ENCODE data around the gene BLTP3A. TPM values are rescaled to one million over a fixed set of nuclear protein-coding genes. Genes with fewer than 3 reads are reported as not detected.
A peak's percentile ranks its signal among the peaks of the same experiment; 100 is the strongest.
"Not testable (repeated sequence)": the region's sequence is repeated elsewhere in the genome, so short reads cannot be mapped to it uniquely, and the experiment has no call there.

The BLTP3A gene
- total and polyA plus RNA-seq, 2 experiments from 2014 or later = 3.1 to 4.9 TPM

DNA sequence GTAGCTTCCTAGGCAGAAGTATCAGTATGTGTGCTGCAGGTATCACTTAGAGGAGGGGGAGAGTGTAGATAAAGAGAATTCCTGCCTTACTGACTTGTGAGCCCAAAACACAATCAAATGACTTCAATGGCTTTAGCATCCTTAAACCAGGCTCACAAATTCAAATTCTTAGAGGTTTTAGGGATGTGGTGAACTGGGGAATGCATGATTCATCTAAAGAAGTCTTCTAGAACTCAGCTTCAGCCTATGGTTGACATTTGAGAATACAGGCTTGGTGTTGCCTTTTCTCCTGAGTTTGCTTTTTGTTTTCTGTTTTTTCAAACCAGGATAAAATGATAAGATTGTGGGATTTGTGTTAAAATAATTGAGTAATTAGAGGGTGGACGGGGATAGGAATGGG lies 20.2 kb upstream of the BLTP3A start:
- in situ Hi-C loops (cut with MboI) = no loop called here
- WGBS, 2 experiments (ENCODE audit: low coverage in 1 of 2, low lambda C conversion rate in 2 of 2, missing lambda C conversion rate in 2 of 2) = 96 to 100% methylated on average over 1 of the region's 1 CpG
- peak; percentile 78 for DNase-seq
- no peak for TF ChIP-seq EZH2phosphoT487 (IDR thresholded peaks at IDR 0.05; ENCODE audit: insufficient read depth, low read depth)
- no peak for TF ChIP-seq EZH2 (IDR thresholded peaks at IDR 0.05; ENCODE audit: insufficient read depth, poor library complexity, severe bottlenecking)
- Histone ChIP-seq H3K27me3 (replicated peaks; ENCODE audit: insufficient read depth) (no peaks in the 10 kb centered on the region), H3K27ac (peak overlapping the region; percentile 10), H3K79me2 (ENCODE audit: insufficient read depth) (peaks cover 33% of the 10 kb centered on the region), H3K4me1 (ENCODE audit: insufficient read depth) (peaks cover 10% of the 10 kb centered on the region; the same call in 1 of the 2 replicates), H4K20me1 (ENCODE audit: insufficient read depth) (no peaks in the 10 kb centered on the region), H3F3A (ENCODE audit: insufficient read depth) (peaks cover 28% of the 10 kb centered on the region), H3K9me3 (ENCODE audit: low read depth) (no peaks in the 10 kb centered on the region), H3K4me2 (ENCODE audit: unreplicated experiment) (no peak overlapping the region), H3K9ac (no peak overlapping the region), H3K4me3 (no peak overlapping the region), H3K9me2 (ENCODE audit: insufficient read depth) (no peaks in the 10 kb centered on the region), H2AFZ (no peak overlapping the region), H3K36me3 (ENCODE audit: low read depth) (peaks cover 50% of the 10 kb centered on the region)

DNA sequence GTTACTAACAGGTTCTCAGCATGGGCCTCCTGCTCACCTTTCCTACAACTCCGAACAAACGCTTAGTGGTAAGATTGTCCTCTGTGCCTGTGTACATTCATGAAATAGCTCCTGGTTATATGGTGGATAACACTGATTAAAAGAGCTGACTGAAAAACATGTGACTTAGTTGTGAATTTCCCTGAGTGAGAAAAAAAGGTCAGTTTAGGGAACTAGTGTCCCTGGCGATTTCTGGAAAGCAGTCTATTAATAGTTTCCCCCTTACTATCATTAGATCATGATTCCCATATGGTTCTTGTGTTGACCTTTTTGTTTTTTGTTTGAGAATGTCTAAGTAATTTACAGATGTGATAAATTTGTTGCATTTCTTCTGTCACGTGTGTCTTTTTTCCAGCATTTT lies 18.9 kb upstream of the BLTP3A start:
- no peak overlapping the region for H2AFZ ChIP-seq
- no peaks in the 10 kb centered on the region for H4K20me1 ChIP-seq (ENCODE audit: insufficient read depth)
- in situ Hi-C loops (cut with MboI) = no loop called here
- 84 to 89% methylated on average over 4 of the region's 4 CpGs for WGBS, 2 experiments (ENCODE audit: low coverage in 1 of 2, low lambda C conversion rate in 2 of 2, missing lambda C conversion rate in 2 of 2)
- peaks cover 10% of the 10 kb centered on the region; the same call in 1 of the 2 replicates for H3K4me1 ChIP-seq (ENCODE audit: insufficient read depth)
- H3K4me3 ChIP-seq = no peak overlapping the region
- no peak overlapping the region for H3K27ac ChIP-seq
- H3K9me3 ChIP-seq (ENCODE audit: low read depth) = no peaks in the 10 kb centered on the region
- H3K4me2 ChIP-seq (ENCODE audit: unreplicated experiment) = no peak overlapping the region
- H3K9me2 ChIP-seq (ENCODE audit: insufficient read depth) = no peaks in the 10 kb centered on the region
- peaks cover 38% of the 10 kb centered on the region for H3K36me3 ChIP-seq (ENCODE audit: low read depth)
- no peaks in the 10 kb centered on the region for H3K27me3 ChIP-seq (replicated peaks; ENCODE audit: insufficient read depth)
- DNase-seq = no peak
- H3K79me2 ChIP-seq (ENCODE audit: insufficient read depth) = peaks cover 25% of the 10 kb centered on the region
- peaks cover 28% of the 10 kb centered on the region for H3F3A ChIP-seq (ENCODE audit: insufficient read depth)
- TF ChIP-seq EZH2 (IDR thresholded peaks at IDR 0.05; ENCODE audit: insufficient read depth, poor library complexity, severe bottlenecking) (no peak), EZH2phosphoT487 (IDR thresholded peaks at IDR 0.05; ENCODE audit: insufficient read depth, low read depth) (no peak)
- no peak overlapping the region for H3K9ac ChIP-seq

DNA sequence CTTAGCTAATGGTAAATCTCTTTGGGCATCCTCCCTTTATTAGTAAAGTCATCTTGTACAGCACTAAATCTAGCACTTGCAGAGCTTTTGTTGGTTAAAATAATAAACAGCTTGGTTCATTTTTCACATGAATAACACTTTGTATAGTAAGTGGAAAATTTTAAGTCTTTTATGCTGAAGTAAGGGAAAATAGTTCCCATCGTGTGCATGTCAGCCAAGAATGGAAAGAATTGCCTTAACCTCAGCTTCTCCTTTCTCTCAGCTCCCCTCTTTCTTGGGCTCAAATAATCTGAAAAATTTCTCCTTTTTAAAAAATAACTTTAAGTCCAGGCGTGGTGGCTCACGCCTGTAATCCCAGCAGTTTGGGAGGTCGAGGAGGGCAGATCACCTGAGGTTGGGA lies 18.0 kb upstream of the BLTP3A start:
- 76 to 78% methylated on average over 4 of the region's 4 CpGs for WGBS, 2 experiments (ENCODE audit: low coverage in 1 of 2, low lambda C conversion rate in 2 of 2, missing lambda C conversion rate in 2 of 2)
- Histone ChIP-seq H3K4me1 (ENCODE audit: insufficient read depth) (peaks cover 10% of the 10 kb centered on the region; the same call in 1 of the 2 replicates), H2AFZ (no peak overlapping the region), H3K79me2 (ENCODE audit: insufficient read depth) (peaks cover 25% of the 10 kb centered on the region), H3F3A (ENCODE audit: insufficient read depth) (peaks cover 28% of the 10 kb centered on the region), H3K9me3 (ENCODE audit: low read depth) (no peaks in the 10 kb centered on the region), H3K4me3 (no peak overlapping the region), H4K20me1 (ENCODE audit: insufficient read depth) (no peaks in the 10 kb centered on the region), H3K36me3 (ENCODE audit: low read depth) (peaks cover 31% of the 10 kb centered on the region), H3K27ac (no peak overlapping the region), H3K27me3 (replicated peaks; ENCODE audit: insufficient read depth) (no peaks in the 10 kb centered on the region), H3K9ac (no peak overlapping the region), H3K4me2 (ENCODE audit: unreplicated experiment) (no peak overlapping the region), H3K9me2 (ENCODE audit: insufficient read depth) (no peaks in the 10 kb centered on the region)
- in situ Hi-C loops (cut with MboI) = no loop called here
- TF ChIP-seq EZH2 (IDR thresholded peaks at IDR 0.05; ENCODE audit: insufficient read depth, poor library complexity, severe bottlenecking) (no peak), EZH2phosphoT487 (IDR thresholded peaks at IDR 0.05; ENCODE audit: insufficient read depth, low read depth) (no peak)
- DNase-seq = no peak

DNA sequence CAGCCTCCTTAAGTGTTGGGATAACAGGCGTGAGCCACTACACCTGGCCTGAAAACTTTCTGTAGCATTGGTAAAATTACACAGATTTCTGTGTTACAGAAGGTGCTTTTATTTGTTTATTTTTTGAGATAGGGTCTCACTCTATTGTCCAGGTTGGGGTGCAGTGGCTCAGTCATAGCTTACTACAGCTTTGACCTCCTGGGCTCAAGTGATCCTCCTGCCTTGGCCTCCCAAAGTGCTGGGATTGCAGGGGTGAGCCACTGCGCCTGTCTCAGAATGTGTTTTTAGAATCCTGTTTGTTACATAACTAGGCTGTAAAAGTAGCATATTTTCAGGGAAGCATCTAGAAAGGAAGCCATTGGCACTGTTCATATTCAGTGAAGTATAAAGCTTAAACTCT lies 16.9 kb upstream of the BLTP3A start:
- Histone ChIP-seq H3K79me2 (ENCODE audit: insufficient read depth) (peaks cover 18% of the 10 kb centered on the region), H3K4me2 (ENCODE audit: unreplicated experiment) (no peak overlapping the region), H3F3A (ENCODE audit: insufficient read depth) (peaks cover 22% of the 10 kb centered on the region), H3K4me1 (ENCODE audit: insufficient read depth) (peaks cover 10% of the 10 kb centered on the region; the same call in 1 of the 2 replicates), H3K4me3 (no peak overlapping the region), H2AFZ (no peak overlapping the region), H3K36me3 (ENCODE audit: low read depth) (peaks cover 24% of the 10 kb centered on the region), H4K20me1 (ENCODE audit: insufficient read depth) (no peaks in the 10 kb centered on the region), H3K27me3 (replicated peaks; ENCODE audit: insufficient read depth) (no peaks in the 10 kb centered on the region), H3K9me3 (ENCODE audit: low read depth) (no peaks in the 10 kb centered on the region), H3K9me2 (ENCODE audit: insufficient read depth) (no peaks in the 10 kb centered on the region), H3K9ac (no peak overlapping the region), H3K27ac (no peak overlapping the region)
- no peak for TF ChIP-seq EZH2phosphoT487 (IDR thresholded peaks at IDR 0.05; ENCODE audit: insufficient read depth, low read depth)
- TF ChIP-seq EZH2 (IDR thresholded peaks at IDR 0.05; ENCODE audit: insufficient read depth, poor library complexity, severe bottlenecking) = no peak
- in situ Hi-C loops (cut with MboI) = no loop called here
- DNase-seq = no peak
- whole genome bisulfite sequencing, 2 experiments (ENCODE audit: low coverage in 1 of 2, low lambda C conversion rate in 2 of 2, missing lambda C conversion rate in 2 of 2) = 65 to 75% methylated on average over 2 of the region's 2 CpGs

DNA sequence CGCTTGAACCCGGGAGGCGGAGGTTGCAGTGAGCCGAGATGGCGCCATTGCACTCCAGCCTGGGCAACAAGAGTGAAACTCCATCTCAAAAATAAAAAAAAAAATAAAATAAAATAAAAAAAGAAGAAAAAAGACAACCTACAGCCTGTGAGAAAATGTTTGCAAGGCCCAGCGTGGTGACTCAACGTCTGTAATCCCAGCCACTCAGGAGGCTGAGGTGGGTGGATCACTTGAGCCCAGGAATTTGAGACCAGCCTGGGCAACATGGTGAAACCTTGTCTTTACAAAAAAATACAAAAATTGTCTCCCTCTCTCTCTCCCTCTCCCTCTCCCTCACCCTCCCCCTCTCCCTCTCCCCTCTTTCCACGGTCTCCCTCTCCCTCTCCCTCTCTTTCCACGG lies 6.5 kb upstream of the BLTP3A start:
- peak; percentile 62 for DNase-seq
- H3K27me3 ChIP-seq (replicated peaks; ENCODE audit: insufficient read depth); H3K9me2 ChIP-seq (ENCODE audit: insufficient read depth); H3F3A ChIP-seq (ENCODE audit: insufficient read depth); H3K36me3 ChIP-seq (ENCODE audit: low read depth); H3K4me3 ChIP-seq; H3K79me2 ChIP-seq (ENCODE audit: insufficient read depth); H4K20me1 ChIP-seq (ENCODE audit: insufficient read depth); in situ Hi-C loops (cut with MboI); H3K4me2 ChIP-seq (ENCODE audit: unreplicated experiment); H3K4me1 ChIP-seq (ENCODE audit: insufficient read depth); H3K9ac ChIP-seq; H3K27ac ChIP-seq; H3K9me3 ChIP-seq (ENCODE audit: low read depth); H2AFZ ChIP-seq: not testable (repeated sequence)
- WGBS, 2 experiments (ENCODE audit: low coverage in 1 of 2, low lambda C conversion rate in 2 of 2, missing lambda C conversion rate in 2 of 2) = 80 to 87% methylated on average over 7 to 8 of the region's 9 CpGs

DNA sequence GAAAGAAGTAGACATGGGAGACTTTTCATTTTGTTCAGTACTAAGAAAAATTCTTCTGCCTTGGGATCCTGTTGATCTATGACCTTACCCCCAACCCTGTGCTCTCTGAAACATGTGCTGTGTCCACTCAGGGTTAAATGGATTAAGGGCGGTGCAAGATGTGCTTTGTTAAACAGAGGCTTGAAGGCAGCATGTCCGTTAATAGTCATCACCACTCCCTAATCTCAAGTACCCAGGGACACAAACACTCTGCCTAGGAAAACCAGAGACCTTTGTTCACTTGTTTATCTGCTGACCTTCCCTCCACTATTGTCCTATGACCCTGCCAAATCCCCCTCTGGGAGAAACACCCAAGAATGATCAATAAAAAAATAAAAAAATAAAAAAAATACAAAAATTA lies 4.7 kb upstream of the BLTP3A start:
- H2AFZ ChIP-seq; H3F3A ChIP-seq (ENCODE audit: insufficient read depth); H3K27ac ChIP-seq; H3K27me3 ChIP-seq (replicated peaks; ENCODE audit: insufficient read depth); H3K4me1 ChIP-seq (ENCODE audit: insufficient read depth); in situ Hi-C loops (cut with MboI); H3K4me3 ChIP-seq; H3K36me3 ChIP-seq (ENCODE audit: low read depth); DNase-seq; H3K79me2 ChIP-seq (ENCODE audit: insufficient read depth); H3K9me2 ChIP-seq (ENCODE audit: insufficient read depth); H4K20me1 ChIP-seq (ENCODE audit: insufficient read depth); H3K9me3 ChIP-seq (ENCODE audit: low read depth); H3K9ac ChIP-seq; H3K4me2 ChIP-seq (ENCODE audit: unreplicated experiment): not testable (repeated sequence)
- 33% methylated on average over 2 of the region's 2 CpGs; no CpG with 5 or more reads in 1 of the 2 experiments for WGBS, 2 experiments (ENCODE audit: low coverage in 1 of 2, low lambda C conversion rate in 2 of 2, missing lambda C conversion rate in 2 of 2)

Measured in GM23248 (cell line).